Peyer's patch (tissue), 4 donors: Measurements from ENCODE around the gene ASXL1.

Source experiments
- POLR2A ChIP-seq, 2 donors: fragments of 450-650 bp; IDR thresholded peaks; one replicate each; pipeline ENCODE4 v1.5.1; 2017; ENCODE audit warnings: antibody characterized with exemption in 2 of 2, mild to moderate bottlenecking in 2 of 2, moderate library complexity in 2 of 2
- TF ChIP-seq, protein P1 (sequence below), 6 experiments: fragments of 450-650 bp in 4 of 6; fragments of 200-600 bp in 2 of 6; sonication (generic) in 1 of 6; IDR thresholded peaks; one replicate each; pipeline ENCODE4 v1.5.1; 2017 to 2019; ENCODE audit warnings: antibody characterized with exemption in 6 of 6, mild to moderate bottlenecking in 3 of 6, moderate library complexity in 1 of 6

DNA sequence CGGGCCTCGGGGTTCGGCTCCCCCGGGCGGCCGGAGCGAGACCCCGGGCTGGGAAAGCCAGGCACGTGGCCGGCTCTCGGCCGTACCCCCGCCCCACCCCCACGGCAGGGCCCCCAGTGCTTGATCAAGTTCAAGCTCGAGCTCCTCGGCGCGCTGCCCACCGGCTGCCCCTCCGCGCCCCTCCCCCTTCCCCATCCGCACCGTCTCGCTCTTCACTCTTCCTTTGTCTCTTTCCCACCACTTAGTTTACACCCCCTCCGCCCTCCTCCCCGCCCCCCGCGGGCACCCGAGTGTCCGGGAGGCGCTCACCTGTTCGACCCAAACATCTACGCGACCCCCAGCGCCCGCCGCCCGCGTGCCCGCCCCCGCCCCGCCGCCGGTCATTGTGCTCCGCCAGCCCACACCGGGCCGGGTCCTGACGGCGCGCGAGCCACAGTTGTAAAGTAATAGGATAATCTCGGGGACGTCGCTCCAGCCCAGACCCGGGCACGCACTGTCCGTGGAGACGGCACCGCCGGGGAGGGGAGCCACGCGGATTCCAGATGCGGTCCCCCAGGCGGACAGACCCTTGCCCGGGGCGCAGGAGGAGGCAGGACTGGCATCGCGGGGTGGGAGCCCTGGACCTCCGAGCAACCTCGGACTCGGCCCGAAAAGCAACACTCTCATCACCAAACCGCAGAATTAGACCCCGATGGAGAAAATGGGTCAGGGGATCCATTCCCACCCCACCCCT is 126.3 kb downstream of the ASXL1 start:
- TF ChIP-seq, protein P1, sequence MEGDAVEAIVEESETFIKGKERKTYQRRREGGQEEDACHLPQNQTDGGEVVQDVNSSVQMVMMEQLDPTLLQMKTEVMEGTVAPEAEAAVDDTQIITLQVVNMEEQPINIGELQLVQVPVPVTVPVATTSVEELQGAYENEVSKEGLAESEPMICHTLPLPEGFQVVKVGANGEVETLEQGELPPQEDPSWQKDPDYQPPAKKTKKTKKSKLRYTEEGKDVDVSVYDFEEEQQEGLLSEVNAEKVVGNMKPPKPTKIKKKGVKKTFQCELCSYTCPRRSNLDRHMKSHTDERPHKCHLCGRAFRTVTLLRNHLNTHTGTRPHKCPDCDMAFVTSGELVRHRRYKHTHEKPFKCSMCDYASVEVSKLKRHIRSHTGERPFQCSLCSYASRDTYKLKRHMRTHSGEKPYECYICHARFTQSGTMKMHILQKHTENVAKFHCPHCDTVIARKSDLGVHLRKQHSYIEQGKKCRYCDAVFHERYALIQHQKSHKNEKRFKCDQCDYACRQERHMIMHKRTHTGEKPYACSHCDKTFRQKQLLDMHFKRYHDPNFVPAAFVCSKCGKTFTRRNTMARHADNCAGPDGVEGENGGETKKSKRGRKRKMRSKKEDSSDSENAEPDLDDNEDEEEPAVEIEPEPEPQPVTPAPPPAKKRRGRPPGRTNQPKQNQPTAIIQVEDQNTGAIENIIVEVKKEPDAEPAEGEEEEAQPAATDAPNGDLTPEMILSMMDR (IDR thresholded peaks at IDR 0.05): no peak
- TF ChIP-seq POLR2A (IDR thresholded peaks at IDR 0.05): no peak
